ENCODE data around the gene ZNF665. TPM values are rescaled to one million over a fixed set of nuclear protein-coding genes. Genes with fewer than 3 reads are reported as not detected.

Gene ZNF665
- total and polyA plus RNA-seq, 10 of the 15 experiments (the other 5 are each of a cell fraction or from before 2014, with no cell fraction given) = 0.20 to 3.0 (median 1.4) TPM

GRCh38 chr19:53156850-53157249 lies 36.3 kb downstream of the ZNF665 start:
- H3K9me3 ChIP-seq (replicated peaks; ENCODE audit: control insufficient read depth, insufficient read depth, low read length) = peaks cover 9% of the 10 kb centered on the region; the same call in 2 of the 3 replicates
- FAIRE-seq = no peak
- no peak overlapping the region for H3K4me2 ChIP-seq (ENCODE audit: control insufficient read depth, insufficient read depth)
- RAD21 ChIA-PET (ENCODE audit: unreplicated experiment) = no interaction called here
- no peak for ATAC-seq
- no peak overlapping the region for H2AFZ ChIP-seq (ENCODE audit: control insufficient read depth, low read depth, low read length)
- H3K4me1 ChIP-seq (ENCODE audit: control insufficient read depth, insufficient read depth, low read length) = no peaks in the 10 kb centered on the region
- SMC1A ChIA-PET (ENCODE audit: uncharacterized antibody, unreplicated experiment) = no interaction called here
- BruUV-seq (replicated peaks) = no TSS peak
- POLR2A ChIA-PET = no interaction called here
- no peaks in the 10 kb centered on the region for H3K79me2 ChIP-seq (ENCODE audit: control insufficient read depth, insufficient read depth, low read length)
- no peaks in the 10 kb centered on the region for H3K27me3 ChIP-seq (replicated peaks in 1 of 2; ENCODE audit: control insufficient read depth in 2 of 2, insufficient read depth in 2 of 2, low read length in 1 of 2)
- TF ChIP-seq ZNF592 (IDR thresholded peaks at IDR 0.05) (no peak), STAT3 (IDR thresholded peaks at IDR 0.05; ENCODE audit: low read depth, low read length) (no peak), HSF1 (IDR thresholded peaks at IDR 0.05; ENCODE audit: low read depth, low read length) (no peak), SMC3 (IDR thresholded peaks at IDR 0.05; ENCODE audit: borderline replicate concordance, low read length) (no peak), HDAC6 (IDR thresholded peaks at IDR 0.05; ENCODE audit: unreplicated experiment) (no peak), SUZ12 (IDR thresholded peaks at IDR 0.05; ENCODE audit: unreplicated experiment) (no peak), CBX3 (IDR thresholded peaks at IDR 0.05; ENCODE audit: borderline replicate concordance, low read depth) (no peak)
- no peaks in the 10 kb centered on the region for H4K20me1 ChIP-seq (ENCODE audit: control insufficient read depth, insufficient read depth)
- intact Hi-C loops (cut with micrococcal nuclease; ENCODE audit: unreplicated experiment) (no loop called here), in situ Hi-C loops (cut with MboI) (no loop called here)
- H3K4me3 ChIP-seq = no peak overlapping the region
- H3K27ac ChIP-seq (ENCODE audit: control insufficient read depth, insufficient read depth) = no peak overlapping the region
- 96% methylated on average over 9 of the region's 9 CpGs for WGBS (ENCODE audit: insufficient coverage, insufficient replicate concordance, low lambda C conversion rate, missing lambda C conversion rate)
- no peak for DNase-seq (ENCODE audit: low read depth, low spot score)
- no peaks in the 10 kb centered on the region for H3K36me3 ChIP-seq (ENCODE audit: control insufficient read depth in 2 of 2, insufficient read depth in 2 of 2, low read length in 1 of 2)
- CTCF ChIA-PET = no interaction called here
- no peak overlapping the region for H3K9ac ChIP-seq (ENCODE audit: control insufficient read depth, insufficient read depth, low read length)

All from GM12878 (cell line).